ENCODE data around the gene C11orf68.
"Not testable (repeated sequence)": the region's sequence is repeated elsewhere in the genome, so short reads cannot be mapped to it uniquely, and the experiment has no call there.

The C11orf68 gene

DNA sequence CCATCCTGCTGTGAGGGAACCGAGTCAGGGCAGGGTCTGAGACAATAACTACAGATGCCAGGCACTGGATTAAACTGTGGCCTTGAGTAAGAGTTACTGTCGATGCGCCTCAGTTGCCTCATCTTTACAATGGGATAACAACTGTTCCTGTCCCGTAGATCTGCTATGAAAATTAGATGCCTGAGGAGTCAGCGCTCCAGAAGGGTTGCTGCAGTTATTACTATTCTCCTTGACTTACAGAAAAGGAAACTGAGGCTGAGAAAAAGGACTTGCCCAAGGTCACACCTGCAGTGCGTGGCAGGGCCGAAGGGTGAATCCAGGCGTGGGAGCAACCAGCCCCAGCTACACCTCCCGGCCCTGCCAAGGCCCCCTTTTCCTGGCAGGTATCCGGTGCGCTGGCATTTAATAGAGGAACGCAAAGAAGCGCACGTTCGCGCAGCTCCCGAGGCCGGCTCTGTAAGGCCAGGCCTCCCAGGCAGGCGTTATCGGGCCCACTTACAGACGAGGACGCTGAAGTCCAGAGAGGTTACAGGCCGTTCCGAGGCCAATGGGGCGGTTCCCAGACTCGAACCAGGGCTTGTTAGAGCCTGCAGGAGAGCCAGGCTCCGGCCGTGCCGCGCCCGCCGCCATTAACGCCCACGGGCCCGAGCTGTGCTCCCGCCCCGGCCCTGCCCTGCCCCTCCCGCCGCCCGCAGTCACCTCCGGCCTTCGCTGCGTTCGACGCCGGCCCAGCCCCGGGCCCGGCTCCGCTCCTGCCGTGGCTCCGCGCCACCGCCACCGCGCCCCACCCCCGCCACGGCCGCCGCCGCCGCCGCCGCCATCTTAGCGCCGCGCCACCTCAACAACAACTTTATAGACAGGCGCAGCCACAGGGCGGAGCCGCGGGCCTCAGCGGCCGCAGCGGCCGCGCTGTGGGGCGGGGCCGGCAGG is at the start of gene C11orf68:
C11orf68 (minus strand) TSS at position 852 of the 930 bp plus-strand sequence; CDS start at position 821, 31 bp downstream.
- DNase-seq (ENCODE audit: low spot score), result no peak

DNA sequence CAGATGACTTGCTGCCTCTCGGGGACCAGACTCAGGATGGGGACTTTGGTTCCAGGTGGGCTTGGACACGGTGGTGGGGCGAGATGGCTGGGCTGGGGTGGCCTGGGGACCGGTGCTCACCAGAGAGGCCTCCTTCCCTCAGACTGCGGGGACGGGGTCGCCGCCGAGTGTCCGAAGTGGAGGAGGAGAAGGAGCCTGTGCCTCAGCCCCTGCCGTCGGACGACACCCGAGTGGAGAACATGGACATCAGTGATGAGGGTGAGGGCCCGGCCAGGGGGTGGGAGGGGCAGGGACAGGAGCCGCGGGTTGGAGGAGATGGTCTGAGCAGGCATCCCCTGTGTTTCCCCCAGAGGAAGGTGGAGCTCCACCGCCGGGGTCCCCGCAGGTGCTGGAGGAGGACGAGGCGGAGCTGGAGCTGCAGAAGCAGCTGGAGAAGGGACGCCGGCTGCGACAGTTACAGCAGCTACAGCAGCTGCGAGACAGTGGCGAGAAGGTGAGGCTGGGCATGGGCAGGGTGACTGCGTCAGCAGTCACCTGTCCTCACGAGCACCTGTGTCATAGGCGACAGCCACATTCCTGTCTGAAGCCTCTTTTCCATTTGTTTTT is 48.6 kb upstream of the C11orf68 start:
- no peak for DNase-seq (ENCODE audit: low spot score)

- no peak for DNase-seq (ENCODE audit: low spot score)
Observed at GRCh38 chr11:65965986-65966762, 47.3 kb upstream of the C11orf68 start.

GRCh38 chr11:65964906-65965305 is 46.0 kb upstream of the C11orf68 start:
- no peak for DNase-seq (ENCODE audit: low spot score)

GRCh38 chr11:65962141-65962564 is 43.3 kb upstream of the C11orf68 start:
- DNase-seq (ENCODE audit: low spot score), result no peak

DNA sequence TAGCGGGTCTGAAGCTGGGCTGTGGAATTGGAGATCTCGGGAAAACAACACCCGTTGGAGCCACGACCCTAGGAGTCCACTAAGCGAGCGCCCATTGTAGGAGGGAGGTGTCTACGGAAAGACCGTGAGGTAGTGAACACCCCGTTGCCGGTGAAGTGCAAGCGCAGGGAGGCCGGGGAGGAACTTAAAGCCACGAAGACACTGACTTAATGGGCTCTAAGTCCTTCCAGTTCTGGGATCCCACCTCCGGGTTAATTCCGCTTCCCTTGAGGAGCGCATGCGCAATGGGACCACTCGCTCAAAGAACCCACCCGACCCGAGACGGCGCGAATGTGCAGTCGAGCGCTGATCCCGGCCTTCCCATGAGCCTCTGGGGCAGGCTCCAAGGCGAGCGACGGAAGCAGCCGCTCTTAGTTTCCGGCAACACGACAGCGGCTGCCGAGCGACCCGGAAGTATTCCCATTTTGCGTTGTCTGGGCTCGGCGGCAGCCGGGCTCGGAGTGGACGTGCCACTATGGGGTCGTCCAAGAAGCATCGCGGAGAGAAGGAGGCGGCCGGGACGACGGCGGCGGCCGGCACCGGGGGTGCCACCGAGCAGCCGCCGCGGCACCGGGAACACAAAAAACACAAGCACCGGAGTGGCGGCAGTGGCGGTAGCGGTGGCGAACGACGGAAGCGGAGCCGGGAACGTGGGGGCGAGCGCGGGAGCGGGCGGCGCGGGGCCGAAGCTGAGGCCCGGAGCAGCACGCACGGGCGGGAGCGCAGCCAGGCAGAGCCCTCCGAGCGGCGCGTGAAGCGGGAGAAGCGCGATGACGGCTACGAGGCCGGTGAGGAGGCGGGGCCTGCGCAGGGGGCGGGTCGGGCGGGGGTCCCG is 42.6 kb upstream of the C11orf68 start, which contains the start of gene SART1:
SART1 (plus strand) TSS at position 468 of the 874 bp plus-strand sequence; CDS start at position 515, 47 bp downstream.
- DNase-seq (ENCODE audit: low spot score), result peak; percentile 100

DNA sequence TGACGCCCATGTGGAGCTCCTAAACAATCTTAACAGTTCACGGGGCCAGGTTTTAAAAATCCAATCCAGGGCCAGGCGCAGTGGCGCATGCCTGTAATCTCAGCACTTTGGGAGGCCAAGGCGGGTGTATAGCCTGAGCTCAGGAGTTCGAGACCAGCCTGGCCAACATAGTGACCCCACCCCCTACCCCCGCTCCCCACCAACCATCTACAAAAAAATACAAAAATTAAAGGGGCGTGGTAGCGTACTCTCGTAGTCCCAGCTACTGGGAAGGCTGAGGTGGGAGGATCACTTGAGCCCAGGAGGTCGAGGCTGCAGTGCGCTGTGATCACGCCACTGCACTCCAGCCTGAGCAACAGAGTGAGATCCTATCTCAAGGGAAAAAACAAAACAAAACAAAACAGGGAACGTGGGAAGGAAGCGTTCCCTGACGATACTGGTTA is 42.0 kb upstream of the C11orf68 start:
- no peak for DNase-seq (ENCODE audit: low spot score)

- DNase-seq (ENCODE audit: low spot score), result no peak
Observed at GRCh38 chr11:65958774-65959420, 40.0 kb upstream of the C11orf68 start.

GRCh38 chr11:65958291-65958690 is 39.4 kb upstream of the C11orf68 start:
- no peak for DNase-seq (ENCODE audit: low spot score)

DNA sequence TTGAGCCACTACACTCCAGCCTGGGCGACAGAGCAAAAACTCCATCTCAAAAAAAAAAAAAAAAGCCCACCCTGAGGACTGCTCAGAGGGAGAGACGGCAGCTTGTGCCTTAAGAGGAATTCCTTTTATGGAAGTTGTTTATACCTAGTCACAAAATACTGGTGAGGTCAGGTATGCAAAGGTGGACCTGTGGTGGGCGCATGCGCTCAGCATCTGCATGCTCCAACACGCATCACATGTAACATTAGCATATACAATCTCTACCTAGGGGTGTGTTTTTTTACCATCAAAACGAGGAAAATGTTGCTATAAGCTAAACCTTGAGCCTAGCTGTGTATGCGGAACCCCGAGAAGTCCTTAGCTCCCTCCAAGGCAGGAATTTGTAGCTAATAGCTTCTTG is 35.9 kb upstream of the C11orf68 start:
- no peak for DNase-seq (ENCODE audit: low spot score)

DNA sequence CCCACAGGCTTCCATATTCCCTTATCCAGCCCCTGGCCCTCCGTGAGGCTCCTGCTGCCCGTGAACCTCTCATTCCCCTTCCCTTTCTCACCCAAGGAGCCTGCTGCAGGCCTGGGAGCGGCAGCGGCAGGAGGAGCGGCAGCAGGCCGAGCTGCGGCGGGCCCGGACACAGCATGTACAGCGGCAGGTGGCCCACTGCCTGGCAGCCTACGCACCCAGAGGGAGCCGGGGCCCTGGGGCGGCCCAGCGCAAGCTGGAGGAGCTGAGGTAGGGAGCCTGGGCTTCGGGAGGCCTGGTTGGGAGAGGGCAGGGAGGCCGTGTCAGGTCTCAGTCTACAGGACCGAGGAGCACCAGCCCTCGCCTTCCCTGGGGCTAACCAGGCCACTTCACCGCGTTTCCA is 34.6 kb upstream of the C11orf68 start:
- DNase-seq (ENCODE audit: low spot score), result no peak

DNA sequence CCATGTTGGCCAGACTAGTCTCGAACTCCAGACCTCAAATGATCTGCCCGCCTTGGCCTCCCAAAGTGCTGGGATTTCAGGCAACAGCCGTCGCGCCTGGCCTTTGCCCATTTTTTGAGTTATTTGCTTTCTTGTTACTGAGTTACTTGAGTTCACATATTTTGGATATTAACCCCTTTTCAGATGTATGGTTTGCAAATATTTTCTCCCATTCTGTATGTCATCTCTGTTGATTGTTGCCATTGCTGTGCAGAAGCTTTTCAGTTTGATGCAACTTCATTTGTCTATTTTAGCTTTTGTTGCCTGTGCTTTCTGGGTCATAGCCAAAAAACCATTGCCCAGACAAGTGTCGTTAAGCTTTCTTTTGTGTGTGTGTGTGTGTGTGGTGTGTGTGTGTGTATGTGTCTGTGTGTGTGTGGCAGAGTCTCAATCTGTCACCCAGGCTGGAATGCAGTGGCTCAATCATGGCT is 33.2 kb upstream of the C11orf68 start:
- no peak for DNase-seq (ENCODE audit: low spot score)

DNA sequence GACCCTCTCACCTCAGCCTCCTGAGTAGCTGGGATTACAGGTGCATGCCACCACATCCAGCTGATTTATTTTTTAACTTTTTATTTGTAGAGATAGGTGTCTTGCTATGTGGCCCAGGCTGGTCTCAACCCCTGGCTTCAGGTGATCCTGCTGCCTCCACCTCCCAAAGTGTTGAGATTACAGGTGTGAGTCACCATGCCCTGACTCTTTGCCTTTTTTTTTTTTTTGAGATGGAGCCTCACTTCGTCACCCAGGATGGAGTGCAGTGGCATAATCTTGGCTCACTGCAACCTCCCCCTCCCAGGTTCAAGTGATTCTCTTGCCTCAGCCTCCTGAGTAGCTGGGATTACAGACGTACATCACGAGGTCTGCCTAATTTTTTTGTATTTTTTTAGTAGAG is 32.8 kb upstream of the C11orf68 start:
- DNase-seq (ENCODE audit: low spot score), result not testable (repeated sequence)

GRCh38 chr11:65950711-65951110 is 31.8 kb upstream of the C11orf68 start:
- DNase-seq (ENCODE audit: low spot score), result not testable (repeated sequence)

GRCh38 chr11:65947603-65948125 is 28.8 kb upstream of the C11orf68 start:
- no peak for DNase-seq (ENCODE audit: low spot score)

GRCh38 chr11:65947133-65947532 is 28.3 kb upstream of the C11orf68 start:
- DNase-seq (ENCODE audit: low spot score), result no peak

- no peak for DNase-seq (ENCODE audit: low spot score)
Observed at GRCh38 chr11:65946655-65947054, 27.8 kb upstream of the C11orf68 start.

DNA sequence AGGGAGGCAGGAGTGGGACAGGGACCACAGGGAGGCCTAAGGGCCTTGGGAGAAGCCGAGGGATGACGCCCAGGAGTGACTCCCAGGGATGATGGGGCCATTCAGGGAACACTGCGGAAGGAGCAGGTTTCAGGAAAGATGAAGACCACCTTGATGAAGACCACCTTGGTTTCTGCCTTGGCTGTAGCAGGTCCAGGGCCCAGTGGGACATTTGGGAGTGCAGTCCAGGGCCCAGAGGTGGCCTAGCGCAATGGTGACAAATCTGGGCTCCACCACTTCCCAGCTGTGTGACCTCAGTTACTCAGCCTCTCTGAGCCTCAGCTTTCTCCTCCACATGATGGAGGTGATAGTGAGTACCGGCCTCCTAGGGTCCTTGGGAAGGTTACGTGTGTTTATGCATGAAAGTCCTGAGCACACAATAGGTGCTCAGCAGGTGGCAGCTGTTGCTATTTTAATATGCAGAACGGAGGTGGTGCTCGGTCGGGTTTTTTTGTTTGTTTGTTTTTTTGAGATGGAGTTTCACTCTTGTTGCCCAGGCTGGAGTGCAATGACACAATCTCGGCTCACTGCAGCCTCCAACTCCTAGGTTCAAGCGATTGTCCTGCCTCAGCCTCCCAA is 27.2 kb upstream of the C11orf68 start:
- no peak for DNase-seq (ENCODE audit: low spot score)

DNA sequence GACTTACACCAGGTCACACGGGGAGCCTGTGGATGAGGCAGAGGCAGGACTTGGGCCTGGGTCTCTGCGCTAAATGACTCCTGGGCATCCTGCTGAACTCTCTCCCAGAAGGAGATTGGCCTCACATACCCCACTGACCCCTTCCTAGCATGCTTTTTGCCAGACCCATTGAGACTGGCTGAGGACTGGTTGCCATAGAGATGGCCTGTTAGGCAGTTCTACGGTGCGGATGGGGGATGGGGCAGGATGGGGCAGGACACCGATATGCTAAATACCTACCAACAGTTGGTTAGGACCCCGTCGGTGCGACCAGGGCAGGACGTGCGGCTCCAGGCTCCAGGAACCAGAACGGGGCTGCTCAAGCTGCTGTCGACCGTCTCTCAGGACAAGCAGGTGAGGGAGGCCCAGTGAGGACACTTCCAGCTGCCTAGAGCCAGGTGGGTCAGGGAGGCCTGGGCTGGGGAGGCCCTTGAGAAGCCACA is 26.6 kb upstream of the C11orf68 start, which contains the start of gene TSGA10IP:
TSGA10IP (plus strand) TSS at position 51 of the 482 bp plus-strand sequence; CDS start at position 247, 196 bp downstream.
- DNase-seq (ENCODE audit: low spot score), result no peak

- no peak for DNase-seq (ENCODE audit: low spot score)
Observed at GRCh38 chr11:65944767-65945166, 25.9 kb upstream of the C11orf68 start.

Data from AG20443 (cell line).